HL-60/S4 treated with retinoic acid at 250 ng/mL for 4 days and 3 days (cell line): Measurements from ENCODE around the gene PCYT2.
"Not testable (repeated sequence)": the region's sequence is repeated elsewhere in the genome, so short reads cannot be mapped to it uniquely, and the experiment has no call there.

Experiments
- in situ Hi-C: fragments of 300-500 bp; cut with MboI; formaldehyde crosslinking; loops from 2 replicates; pipeline ENCODE4 v1.7.0; 2022; ENCODE audit warnings: low sequenced_read_pairs

PCYT2 gene

DNA sequence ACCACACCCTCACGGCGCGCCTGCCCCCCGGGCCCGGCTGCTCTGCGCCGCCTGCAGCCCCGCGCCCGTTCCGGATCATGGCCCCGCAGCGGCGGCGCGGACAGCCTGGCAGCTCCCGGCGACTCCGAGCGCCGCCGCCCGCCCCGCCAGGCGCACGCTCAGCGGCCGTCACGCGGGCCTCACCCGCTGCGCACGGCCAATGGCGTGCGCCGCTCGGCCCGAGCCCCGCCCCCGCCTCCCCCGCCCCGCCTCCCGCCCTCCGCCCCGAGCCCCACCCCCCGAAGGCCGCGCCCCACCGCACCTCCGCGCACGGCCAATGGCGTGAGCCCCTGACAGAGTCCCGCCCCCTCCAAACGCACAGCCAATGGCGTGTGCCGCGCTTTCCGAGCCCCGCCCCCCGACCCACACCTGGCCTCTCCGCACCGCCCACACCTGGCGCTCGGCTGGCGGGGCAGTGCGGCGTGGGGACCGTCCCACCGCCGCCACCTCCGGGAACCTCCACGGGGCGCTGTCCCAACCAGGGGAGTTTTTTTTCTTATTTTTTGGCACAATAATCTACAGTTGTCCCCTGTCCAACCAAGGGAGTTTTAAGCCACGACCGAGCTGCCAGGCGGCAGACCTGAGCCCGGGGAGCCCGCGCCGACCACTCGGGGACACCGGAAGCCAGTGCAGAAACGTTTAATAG, at the start of gene PCYT2:
Gene PCYT2 (minus strand): TSS at position 123 of the 685 bp plus-strand sequence. CDS start 44 bp downstream, at position 79.
- in situ Hi-C loops = no loop called here

DNA sequence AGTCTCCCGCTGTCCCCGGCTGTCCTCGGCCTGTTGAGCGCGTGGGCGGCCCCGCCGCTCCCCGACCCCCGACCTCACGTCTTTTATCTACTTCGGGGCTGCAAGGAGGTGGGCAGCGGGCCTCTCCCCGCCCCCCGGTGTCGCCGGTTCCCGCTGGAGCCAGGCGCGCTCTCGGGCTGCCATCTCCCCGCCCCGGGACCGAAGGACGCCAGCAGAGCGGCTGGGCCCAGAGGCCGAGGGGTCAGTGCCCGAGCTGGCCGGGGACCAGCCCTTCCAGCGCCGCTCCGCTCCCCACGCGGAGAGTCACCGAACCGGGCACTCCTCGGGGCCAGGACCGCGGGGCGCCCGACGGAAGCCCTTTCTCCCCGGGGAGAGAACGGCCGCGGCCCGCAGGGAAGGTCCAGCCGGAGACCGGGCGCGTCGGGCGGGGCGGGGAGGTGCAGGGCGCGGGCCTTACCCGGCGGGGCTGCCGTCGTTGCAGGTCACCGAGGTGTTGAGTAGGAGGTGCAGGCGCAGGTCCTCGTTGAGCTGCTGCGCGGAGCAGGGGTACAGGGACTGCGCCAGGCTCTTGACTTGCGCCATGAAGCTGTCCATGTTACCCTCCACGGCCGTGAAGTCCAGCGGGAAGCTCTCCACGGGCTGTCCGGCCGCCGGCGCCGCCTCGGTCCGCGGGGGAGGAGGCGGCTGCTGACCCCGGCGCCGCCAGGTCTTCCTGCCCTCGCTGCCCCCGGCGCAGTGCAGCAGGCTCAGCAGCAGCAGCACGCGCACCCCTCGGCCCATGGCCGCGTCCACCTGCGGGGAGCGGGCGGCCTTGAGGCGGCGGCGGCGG, 49.1 kb upstream of the PCYT2 start:
- in situ Hi-C loops = no loop called here

GRCh38 chr17:81959362-81960129, 48.3 kb upstream of the PCYT2 start:
- in situ Hi-C loops = no loop called here

GRCh38 chr17:81958633-81959342, 47.6 kb upstream of the PCYT2 start:
- in situ Hi-C loops = no loop called here

GRCh38 chr17:81957691-81958432, 46.7 kb upstream of the PCYT2 start:
- in situ Hi-C loops = no loop called here

DNA sequence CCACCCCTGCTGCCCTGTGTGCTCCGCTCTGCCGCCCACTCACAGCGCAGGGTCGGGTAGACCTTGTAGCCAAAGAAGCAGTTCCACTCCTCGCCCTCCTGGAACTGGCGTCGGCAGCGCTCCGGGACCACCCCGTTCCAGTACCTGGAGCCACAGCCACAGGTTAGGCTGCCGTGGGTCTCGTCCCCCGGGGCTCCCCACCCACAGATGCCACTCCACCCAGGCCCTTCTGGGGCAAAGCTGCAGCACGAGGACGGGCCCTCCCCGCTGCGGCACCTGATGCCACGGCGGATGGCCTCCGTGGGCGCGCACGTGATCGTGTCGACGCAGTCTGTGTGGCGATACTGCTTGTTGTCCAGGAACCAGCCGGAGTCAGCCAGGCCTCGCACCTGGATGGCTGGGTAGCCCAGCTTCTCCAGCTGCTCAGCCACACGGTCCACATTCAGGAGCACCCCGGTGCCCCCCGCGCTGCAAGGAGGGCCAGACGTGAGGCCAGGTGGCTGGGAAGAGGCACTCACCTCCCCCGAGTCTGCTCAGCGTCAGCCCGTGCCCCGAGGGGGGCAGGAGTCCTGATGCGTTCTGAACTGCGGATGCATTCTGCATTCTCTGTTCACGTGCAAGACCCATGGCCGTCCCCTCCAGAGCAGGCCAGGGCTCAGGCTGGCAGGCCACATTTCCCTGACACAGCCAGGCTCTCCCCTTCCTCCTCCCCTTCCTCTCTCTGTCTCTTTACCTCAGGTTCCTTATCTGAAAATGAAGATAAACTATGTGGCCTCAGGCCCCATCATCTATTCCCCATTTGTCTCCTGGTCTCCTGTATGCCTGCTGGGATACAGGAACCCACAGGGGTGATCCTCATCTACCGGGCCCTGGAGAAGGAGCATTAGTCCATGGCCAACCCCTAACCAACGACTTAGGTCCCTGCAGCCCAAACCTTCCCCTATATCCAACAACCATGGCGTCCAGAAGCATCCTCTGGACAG, 45.7 kb upstream of the PCYT2 start:
- in situ Hi-C loops = no loop called here

- in situ Hi-C loops = no loop called here
These were observed 44.8 kb upstream of the PCYT2 start for GRCh38 chr17:81955756-81956544.

DNA sequence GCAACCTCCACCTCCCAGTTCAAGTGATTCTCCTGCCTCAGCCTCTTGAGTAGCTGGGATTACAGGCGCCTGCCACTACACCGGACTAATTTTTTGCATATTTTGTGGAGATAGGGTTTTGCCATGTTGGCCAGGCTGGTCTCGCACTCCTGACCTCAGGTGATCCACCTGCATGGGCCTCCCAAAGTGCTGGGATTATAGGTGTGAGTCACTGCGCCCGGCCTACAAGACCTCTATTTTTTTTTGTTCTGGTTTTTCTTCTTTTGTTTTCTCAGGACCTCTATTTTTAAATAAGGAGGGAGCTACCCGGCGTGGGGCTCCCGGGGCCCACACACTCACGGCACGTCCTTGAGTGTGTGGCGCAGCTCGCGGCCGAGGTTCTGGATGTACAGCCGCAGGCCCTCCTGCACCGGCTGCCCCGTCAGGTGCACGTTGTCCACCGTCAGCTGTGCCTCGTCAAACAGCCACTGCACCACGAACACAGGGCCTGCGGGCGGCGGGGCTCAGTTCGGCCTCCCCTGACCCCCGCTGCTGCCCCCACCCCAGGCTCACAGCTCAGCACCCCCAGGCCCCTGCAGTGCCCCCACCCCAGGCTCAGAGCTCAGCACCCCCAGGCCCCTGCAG, 44.0 kb upstream of the PCYT2 start:
- in situ Hi-C loops = no loop called here

DNA sequence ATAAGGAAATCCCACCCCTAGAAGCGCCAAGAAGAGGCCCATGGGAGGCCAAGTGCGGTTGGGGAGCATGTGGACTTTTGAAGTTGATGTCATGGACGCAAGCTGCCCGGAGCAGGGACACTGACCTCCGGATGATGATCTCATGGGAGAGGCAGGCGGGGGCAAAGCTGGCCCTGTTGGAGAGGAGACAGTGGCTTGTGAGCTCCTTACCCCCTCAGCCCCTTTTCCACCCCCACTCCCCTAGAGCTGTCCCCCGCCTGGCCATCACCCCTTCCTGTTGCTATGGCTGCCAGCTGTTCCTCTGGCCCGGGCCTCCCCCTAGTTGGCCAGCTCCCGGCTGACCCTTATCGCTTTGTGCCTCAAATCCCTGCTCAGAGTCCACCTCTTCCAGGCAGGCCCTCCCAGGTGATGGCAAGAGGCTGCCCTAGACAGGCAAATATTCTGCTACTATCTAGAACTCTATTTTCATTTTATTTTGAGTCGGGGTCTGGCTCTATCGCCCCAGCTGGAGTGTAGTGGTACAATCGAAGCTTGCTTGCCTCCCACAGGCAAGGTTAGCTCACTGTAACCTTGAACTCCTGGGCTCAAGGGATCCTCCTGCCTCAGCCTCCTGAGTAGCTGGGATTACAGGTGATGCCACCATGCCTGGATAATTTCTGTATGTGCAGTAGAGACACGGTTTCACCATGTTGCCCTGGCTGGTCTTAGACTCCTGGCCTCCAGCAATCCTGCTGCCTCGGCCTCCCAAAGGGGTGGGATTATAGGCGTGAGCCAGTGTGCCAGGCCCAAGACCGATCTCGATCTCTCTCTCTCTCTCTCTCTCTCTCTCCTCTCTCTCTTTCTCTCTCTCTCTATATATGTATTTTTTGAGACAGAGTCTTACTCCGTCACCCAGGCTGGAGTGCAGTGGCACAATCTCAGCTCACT, 43.2 kb upstream of the PCYT2 start:
- in situ Hi-C loops = no loop called here

DNA sequence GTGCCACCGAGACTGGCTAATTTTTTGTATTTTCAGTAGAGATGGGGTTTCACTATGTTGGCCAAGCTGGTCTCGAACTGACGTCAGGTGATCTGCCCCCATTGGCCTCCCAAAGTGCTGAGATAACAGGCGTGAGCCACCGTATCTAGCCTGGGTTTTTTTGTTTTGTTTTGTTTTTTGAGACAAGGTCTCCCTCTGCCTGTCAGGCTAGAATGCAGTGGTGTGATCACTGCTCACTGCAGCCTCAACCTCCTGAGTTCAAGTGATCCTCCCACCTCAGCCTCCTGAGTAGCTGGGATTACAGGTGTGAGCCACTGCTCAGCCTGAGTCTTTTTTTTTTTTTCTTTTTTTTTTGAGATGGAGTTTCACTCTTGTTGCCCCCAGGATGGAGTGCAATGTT, 42.2 kb upstream of the PCYT2 start:
- in situ Hi-C loops = not testable (repeated sequence)

- in situ Hi-C loops = no loop called here
These were observed 41.6 kb upstream of the PCYT2 start for GRCh38 chr17:81952792-81953228.

DNA sequence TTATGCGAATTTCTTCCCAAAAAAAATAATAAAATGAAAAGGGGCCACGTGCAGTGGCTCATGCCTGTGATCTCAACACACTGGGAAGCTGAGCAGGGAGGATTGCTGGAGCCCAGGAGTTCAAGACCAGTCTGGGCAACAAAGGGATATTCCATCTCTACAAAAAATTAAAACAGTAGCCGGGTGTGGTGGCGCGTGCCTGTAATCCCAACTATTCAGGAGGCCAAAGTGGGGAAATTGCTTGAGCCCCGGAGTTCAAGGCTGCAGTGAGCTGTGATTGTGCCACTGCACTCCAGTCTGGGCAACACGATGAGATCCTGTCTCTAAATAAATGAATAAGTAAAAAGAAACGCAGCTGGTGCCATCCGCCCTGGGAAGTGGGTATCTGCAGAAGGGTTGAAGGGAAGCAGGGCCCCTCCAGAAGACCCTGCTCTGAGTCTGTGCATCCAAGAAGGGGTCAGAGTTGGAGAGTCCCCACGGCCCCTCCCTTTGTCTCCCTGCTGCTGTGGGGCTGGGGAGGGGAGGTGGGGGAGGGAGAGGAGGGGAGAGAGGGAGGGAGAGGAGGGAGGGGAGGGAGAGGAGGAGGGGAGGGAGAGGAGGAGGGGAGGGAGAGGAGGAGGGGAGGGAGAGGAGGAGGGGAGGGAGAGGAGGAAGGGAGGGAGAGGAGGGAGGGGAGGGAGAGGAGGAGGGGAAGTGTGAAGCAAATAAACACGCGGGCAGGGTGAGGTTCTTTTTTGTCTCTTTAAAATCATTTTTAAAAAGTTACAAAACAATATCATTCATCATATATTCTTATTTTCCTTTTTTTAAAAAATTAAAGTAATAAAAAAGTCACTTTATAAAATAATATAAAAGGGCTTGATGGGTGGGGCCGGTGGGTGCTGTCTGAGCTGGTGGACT, 40.8 kb upstream of the PCYT2 start:
- in situ Hi-C loops = no loop called here

DNA sequence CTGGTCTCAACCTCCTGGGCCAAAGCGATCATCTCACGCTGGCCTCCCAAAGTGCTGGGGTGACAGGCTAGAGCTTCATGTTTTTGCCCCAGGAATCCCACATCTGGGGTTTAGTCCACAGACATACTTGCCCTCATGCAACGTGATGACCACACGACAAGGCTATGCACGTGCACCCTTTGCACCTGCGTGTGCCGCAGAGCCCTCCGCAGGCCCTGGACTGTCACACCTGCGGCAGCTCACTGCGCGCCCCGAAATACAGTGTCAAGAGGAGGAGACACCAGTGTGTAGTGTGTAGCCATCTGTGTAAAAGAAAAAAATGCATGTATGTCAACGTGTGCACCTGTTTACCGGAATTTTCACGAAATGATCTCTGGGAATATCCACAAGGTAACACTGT, 39.3 kb upstream of the PCYT2 start:
- in situ Hi-C loops = no loop called here

DNA sequence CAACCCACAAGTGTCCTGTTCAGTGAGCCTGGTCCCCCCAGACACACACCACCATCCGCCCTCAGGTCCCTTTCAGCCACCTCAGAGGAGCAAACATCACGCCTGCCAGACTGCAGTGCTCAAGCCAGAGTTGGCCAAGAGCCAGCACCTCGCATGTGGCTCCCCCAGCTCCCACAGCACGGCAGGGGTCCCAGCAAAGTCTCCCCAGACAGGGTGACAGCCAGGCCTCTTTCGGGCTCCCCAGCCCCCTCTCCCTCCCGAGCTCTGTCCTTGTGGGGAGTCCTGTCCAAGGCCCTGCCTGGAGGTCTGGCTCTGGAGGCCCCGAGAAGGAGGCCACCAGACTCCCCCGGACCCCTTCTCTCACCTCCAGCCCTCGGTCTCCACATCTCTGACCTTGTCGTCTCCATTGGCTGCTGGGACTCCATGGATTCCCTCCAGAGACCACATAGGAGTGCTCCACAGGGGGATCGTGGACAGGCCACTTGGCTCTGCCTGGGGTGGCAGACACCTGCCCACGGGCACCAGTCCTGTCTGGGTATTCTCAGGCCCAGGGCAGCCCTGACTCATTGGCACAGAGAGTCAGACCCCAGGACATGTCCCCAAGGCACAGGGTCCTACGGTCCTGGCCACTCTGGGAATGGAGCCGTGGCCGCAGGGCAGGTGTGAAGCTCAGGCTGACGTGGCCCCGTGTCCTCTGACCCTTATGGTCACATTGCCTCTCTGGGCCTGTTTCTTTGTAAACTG, 37.6 kb upstream of the PCYT2 start:
- in situ Hi-C loops = no loop called here

- in situ Hi-C loops = no loop called here
These were observed 36.0 kb upstream of the PCYT2 start, which contains the start of gene MYADML2 for GRCh38 chr17:81947189-81947588. TSS of gene MYADML2 (minus strand) at chr17:81947233. CDS start at chr17:81941741, 5,492 bp downstream.
